Loucy (cell line): ENCODE measurements around the gene PLSCR1.

Source experiments
- CTCF ChIP-seq: fragments of 200-600 bp; sonication (generic); conservative IDR thresholded peaks from 2 replicates; pipeline ENCODE4 v1.5.1; 2014; ENCODE audit warnings: mild to moderate bottlenecking, antibody characterized with exemption, low read length
- EZH2phosphoT487 ChIP-seq: fragments of 200-600 bp; IDR thresholded peaks from 2 replicates; pipeline ENCODE4 v1.6.1; 2018; ENCODE audit warnings: antibody characterized with exemption, mild to moderate bottlenecking, moderate library complexity, borderline replicate concordance

GRCh38 chr3:146544002-146544928 is at the start of gene PLSCR1:
- no peak for TF ChIP-seq CTCF
- TF ChIP-seq EZH2phosphoT487: no peak
